ENCODE data around the gene UBQLN4. TPM values are rescaled to one million over a fixed set of nuclear protein-coding genes. Genes with fewer than 3 reads are reported as not detected.

Gene UBQLN4
- total RNA-seq, 1 experiment from 2014 or later: 37.3 TPM

DNA sequence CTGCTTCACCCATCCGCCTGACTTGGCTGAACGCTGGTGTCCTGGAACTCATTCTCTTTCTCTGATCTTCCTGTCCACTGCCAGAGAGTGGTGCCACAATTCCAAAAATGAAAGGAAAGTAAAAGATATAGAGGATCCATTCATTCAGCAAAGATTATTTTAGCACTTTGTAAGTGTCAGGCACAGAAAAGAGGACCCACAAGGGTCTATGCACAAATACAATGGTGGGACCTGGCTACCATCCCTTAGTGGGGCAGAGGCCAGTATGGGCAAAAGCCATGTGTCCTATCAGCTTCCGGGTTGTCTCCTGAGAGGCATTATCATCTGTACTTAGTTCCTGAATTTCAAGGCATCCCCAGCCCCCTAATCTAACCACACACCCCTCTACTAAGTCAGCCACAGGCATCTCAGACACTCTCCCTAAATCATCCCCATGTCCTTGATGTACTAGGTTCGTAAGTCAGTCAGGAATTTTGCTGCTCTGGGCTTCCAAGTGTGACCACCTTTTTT is 51.9 kb downstream of the UBQLN4 start:
- no peaks in the 10 kb centered on the region for H3K9me3 Mint-ChIP-seq
- H3K36me3 Mint-ChIP-seq: no peaks in the 10 kb centered on the region
- TF ChIP-seq, protein P1, sequence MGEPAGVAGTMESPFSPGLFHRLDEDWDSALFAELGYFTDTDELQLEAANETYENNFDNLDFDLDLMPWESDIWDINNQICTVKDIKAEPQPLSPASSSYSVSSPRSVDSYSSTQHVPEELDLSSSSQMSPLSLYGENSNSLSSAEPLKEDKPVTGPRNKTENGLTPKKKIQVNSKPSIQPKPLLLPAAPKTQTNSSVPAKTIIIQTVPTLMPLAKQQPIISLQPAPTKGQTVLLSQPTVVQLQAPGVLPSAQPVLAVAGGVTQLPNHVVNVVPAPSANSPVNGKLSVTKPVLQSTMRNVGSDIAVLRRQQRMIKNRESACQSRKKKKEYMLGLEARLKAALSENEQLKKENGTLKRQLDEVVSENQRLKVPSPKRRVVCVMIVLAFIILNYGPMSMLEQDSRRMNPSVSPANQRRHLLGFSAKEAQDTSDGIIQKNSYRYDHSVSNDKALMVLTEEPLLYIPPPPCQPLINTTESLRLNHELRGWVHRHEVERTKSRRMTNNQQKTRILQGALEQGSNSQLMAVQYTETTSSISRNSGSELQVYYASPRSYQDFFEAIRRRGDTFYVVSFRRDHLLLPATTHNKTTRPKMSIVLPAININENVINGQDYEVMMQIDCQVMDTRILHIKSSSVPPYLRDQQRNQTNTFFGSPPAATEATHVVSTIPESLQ (CRISPR knock-in tag; IDR thresholded peaks at IDR 0.05): no peak
- TF ChIP-seq, protein P2, sequence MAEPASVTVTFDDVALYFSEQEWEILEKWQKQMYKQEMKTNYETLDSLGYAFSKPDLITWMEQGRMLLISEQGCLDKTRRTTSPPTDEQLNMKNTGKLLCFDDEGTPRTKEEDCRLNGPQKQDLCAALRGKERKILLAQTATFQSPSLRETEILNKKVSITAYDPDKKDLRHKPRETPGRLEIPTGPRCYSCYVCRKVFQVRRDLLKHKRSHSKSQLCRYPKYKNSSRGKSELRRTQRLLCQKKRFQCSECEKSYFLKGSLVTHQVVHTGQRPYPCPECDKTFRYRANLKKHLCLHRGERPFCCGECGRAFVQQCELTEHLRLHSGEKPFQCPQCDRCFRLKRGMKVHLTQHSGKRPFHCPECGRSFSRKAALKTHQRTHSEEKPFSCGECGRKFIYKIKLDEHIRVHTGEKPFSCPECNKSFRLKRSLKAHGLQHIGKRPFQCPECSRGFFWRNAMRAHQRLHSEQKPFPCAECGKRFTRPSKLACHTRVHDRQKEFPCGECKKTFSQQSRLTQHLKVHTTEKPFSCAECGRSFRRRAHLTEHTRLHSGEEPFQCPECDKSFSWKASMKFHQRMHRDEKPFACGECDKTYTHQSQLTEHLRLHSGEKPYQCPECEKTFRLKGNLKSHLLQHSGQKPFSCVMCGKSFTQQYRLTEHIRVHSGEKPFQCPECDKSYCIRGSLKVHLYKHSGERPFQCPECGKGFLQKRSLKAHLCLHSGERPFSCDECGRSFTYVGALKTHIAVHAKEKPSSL (CRISPR knock-in tag; conservative IDR thresholded peaks at IDR 0.05): no peak
- TF ChIP-seq ZNF416 (CRISPR knock-in tag; IDR thresholded peaks at IDR 0.05): no peak
- H3K4me3 Mint-ChIP-seq: no peak overlapping the region
- ATAC-seq: no peak
- H3K4me1 Mint-ChIP-seq: peaks cover 2% of the 10 kb centered on the region; the same call in 1 of the 2 replicates
- H3K27me3 Mint-ChIP-seq (ENCODE audit: low read depth): peaks cover 2% of the 10 kb centered on the region; the same call in 1 of the 2 replicates
- DNase-seq (ENCODE audit: low spot score): no peak
- CTCF ChIA-PET: interaction anchor here (1.2 to 4.7 kb wide), 3 partner anchors 12 to 65 kb away, joined by 4 to 22 read pairs (median 8); no protein-coding TSS in a partner anchor
- POLR2A ChIA-PET: no interaction called here
- no peak overlapping the region for H3K27ac Mint-ChIP-seq

DNA sequence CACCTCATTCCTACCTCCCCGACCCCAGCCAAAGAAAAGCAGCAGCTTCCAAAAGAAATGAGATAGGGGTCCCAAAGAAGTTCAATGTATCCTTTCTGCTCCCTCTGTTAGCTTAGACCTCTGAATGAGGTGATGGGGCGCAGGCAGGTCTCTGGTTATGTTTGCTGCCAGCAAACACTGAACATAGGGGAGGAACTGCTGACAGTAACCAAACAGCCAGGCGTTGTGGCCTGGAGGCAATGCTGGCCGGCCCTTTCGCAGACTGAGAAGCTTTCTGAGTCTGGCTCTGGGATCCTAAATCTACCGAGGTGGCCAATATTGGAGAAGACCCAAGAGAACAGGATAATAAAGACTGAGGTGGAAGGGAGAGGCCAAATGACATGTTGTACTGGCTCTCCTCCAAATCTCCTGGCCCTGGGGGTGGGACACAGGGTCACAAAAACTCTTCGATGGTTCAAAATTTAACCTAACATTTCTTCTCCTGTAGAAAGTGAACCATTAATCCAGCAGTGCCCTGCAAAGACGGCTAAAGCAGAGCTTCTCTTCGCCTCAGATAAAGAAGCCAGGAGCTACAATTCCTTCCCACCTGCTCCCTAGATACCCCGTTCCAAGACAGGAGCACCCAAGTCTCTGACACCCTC is 52.5 kb downstream of the UBQLN4 start:
- no peak for DNase-seq (ENCODE audit: low spot score)
- Mint-ChIP-seq H3K27ac (no peak overlapping the region), H3K4me1 (peaks cover 4% of the 10 kb centered on the region), H3K4me3 (no peak overlapping the region), H3K36me3 (no peaks in the 10 kb centered on the region), H3K9me3 (no peaks in the 10 kb centered on the region), H3K27me3 (ENCODE audit: low read depth) (peaks cover 2% of the 10 kb centered on the region; the same call in 1 of the 2 replicates)
- CTCF ChIA-PET: interaction anchor here (0.7 to 4.7 kb wide), 4 partner anchors 12 to 65 kb away, joined by 3 to 22 read pairs (median 6); partner anchors contain the start of gene UBQLN4
- POLR2A ChIA-PET: no interaction called here
- ATAC-seq: no peak
- TF ChIP-seq, protein P3, sequence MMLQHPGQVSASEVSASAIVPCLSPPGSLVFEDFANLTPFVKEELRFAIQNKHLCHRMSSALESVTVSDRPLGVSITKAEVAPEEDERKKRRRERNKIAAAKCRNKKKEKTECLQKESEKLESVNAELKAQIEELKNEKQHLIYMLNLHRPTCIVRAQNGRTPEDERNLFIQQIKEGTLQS (CRISPR knock-in tag; conservative IDR thresholded peaks at IDR 0.05): no peak
- TF ChIP-seq, protein P2 (CRISPR knock-in tag; conservative IDR thresholded peaks at IDR 0.05): no peak
- TF ChIP-seq KAT7 (CRISPR knock-in tag; IDR thresholded peaks at IDR 0.05; ENCODE audit: borderline replicate concordance) (no peak), SMAD4 (CRISPR knock-in tag; IDR thresholded peaks at IDR 0.05) (no peak)

DNA sequence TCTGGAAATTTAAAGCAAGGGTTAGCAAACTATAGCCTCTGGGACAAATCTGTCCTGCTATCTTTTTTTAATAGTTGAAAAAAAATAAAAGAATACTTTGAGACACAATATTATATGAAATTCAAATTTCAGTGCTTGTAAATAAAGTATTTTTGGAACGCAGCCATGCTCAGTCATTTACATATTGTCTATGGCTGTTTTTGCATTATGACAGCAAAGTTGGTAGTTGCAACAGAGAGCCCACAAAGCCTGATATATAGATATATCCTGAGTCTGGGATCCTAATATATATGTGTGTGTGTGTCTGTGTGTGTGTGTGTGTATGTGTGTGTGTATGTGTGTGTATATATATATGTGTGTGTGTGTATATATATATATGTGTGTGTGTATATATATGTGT is 53.6 kb downstream of the UBQLN4 start:
- POLR2A ChIA-PET: no interaction called here
- H3K27me3 Mint-ChIP-seq (ENCODE audit: low read depth): peaks cover 2% of the 10 kb centered on the region; the same call in 1 of the 2 replicates
- H3K36me3 Mint-ChIP-seq: no peaks in the 10 kb centered on the region
- no peak overlapping the region for H3K27ac Mint-ChIP-seq
- no peak for DNase-seq (ENCODE audit: low spot score)
- ATAC-seq: no peak
- TF ChIP-seq NFE2L1 (CRISPR knock-in tag; IDR thresholded peaks at IDR 0.05) (no peak), FOXJ3 (CRISPR knock-in tag; IDR thresholded peaks at IDR 0.05; ENCODE audit: borderline replicate concordance) (no peak), CBFB (CRISPR knock-in tag; IDR thresholded peaks at IDR 0.05; ENCODE audit: low read depth) (no peak), NR1H2 (CRISPR knock-in tag; IDR thresholded peaks at IDR 0.05) (no peak)
- TF ChIP-seq, protein P4, sequence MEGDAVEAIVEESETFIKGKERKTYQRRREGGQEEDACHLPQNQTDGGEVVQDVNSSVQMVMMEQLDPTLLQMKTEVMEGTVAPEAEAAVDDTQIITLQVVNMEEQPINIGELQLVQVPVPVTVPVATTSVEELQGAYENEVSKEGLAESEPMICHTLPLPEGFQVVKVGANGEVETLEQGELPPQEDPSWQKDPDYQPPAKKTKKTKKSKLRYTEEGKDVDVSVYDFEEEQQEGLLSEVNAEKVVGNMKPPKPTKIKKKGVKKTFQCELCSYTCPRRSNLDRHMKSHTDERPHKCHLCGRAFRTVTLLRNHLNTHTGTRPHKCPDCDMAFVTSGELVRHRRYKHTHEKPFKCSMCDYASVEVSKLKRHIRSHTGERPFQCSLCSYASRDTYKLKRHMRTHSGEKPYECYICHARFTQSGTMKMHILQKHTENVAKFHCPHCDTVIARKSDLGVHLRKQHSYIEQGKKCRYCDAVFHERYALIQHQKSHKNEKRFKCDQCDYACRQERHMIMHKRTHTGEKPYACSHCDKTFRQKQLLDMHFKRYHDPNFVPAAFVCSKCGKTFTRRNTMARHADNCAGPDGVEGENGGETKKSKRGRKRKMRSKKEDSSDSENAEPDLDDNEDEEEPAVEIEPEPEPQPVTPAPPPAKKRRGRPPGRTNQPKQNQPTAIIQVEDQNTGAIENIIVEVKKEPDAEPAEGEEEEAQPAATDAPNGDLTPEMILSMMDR (IDR thresholded peaks at IDR 0.05): no peak
- no peaks in the 10 kb centered on the region for H3K9me3 Mint-ChIP-seq
- H3K4me1 Mint-ChIP-seq: peaks cover 6% of the 10 kb centered on the region
- no peak overlapping the region for H3K4me3 Mint-ChIP-seq
- CTCF ChIA-PET: interaction anchor here (4.7 kb wide), 1 partner anchor 10 kb away, joined by 22 read pairs; no protein-coding TSS in a partner anchor

All from WTC11 (cell line).